ENCODE measurements around the gene SCAPER. TPM values are rescaled to one million over a fixed set of nuclear protein-coding genes. Genes with fewer than 3 reads are reported as not detected.

Gene SCAPER
- total RNA-seq, 1 donor from 2014 or later: 58.0 TPM

DNA sequence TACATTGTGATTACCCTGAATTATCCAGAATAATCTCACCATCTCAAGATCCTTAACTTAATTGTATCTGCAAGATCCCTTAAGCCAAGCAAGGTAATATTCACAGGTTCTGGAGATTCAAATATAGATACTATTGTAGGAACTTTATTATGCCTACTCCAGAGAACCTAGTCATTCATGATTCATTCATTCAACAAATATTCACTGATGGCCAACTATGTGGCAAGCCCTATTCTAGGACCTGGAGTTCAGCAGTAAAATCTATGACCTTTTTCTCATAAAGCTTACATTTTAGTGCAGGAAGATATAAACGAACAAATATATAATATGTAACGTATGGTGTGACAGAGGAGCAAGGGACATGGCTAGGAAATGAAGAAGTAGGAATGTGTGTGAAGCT, 519.0 kb downstream of the SCAPER start:
- Mint-ChIP-seq H3K9me3 (ENCODE audit: unreplicated experiment) (peaks cover 2% of the 10 kb centered on the region), H3K4me3 (ENCODE audit: unreplicated experiment) (no peak overlapping the region), H3K4me1 (ENCODE audit: low read depth, unreplicated experiment) (no peaks in the 10 kb centered on the region)

GRCh38 chr15:76384409-76384808, 520.7 kb downstream of the SCAPER start:
- Mint-ChIP-seq H3K36me3 (ENCODE audit: unreplicated experiment) (peaks cover 9% of the 10 kb centered on the region), H3K27me3 (ENCODE audit: unreplicated experiment) (peaks cover 2% of the 10 kb centered on the region), H3K27ac (ENCODE audit: unreplicated experiment) (no peak overlapping the region), H3K4me1 (ENCODE audit: low read depth, unreplicated experiment) (no peaks in the 10 kb centered on the region), H3K9me3 (ENCODE audit: unreplicated experiment) (peaks cover 2% of the 10 kb centered on the region), H3K4me3 (ENCODE audit: unreplicated experiment) (no peak overlapping the region)
- no peak for DNase-seq
- TF ChIP-seq, protein P1, sequence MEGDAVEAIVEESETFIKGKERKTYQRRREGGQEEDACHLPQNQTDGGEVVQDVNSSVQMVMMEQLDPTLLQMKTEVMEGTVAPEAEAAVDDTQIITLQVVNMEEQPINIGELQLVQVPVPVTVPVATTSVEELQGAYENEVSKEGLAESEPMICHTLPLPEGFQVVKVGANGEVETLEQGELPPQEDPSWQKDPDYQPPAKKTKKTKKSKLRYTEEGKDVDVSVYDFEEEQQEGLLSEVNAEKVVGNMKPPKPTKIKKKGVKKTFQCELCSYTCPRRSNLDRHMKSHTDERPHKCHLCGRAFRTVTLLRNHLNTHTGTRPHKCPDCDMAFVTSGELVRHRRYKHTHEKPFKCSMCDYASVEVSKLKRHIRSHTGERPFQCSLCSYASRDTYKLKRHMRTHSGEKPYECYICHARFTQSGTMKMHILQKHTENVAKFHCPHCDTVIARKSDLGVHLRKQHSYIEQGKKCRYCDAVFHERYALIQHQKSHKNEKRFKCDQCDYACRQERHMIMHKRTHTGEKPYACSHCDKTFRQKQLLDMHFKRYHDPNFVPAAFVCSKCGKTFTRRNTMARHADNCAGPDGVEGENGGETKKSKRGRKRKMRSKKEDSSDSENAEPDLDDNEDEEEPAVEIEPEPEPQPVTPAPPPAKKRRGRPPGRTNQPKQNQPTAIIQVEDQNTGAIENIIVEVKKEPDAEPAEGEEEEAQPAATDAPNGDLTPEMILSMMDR (IDR thresholded peaks at IDR 0.05; ENCODE audit: partially characterized antibody, unreplicated experiment): no peak

More for the DNA sequence above, 519.0 kb downstream of the SCAPER start:
- TF ChIP-seq, protein P1 (IDR thresholded peaks at IDR 0.05; ENCODE audit: partially characterized antibody, unreplicated experiment): no peak
- no peaks in the 10 kb centered on the region for H3K27me3 Mint-ChIP-seq (ENCODE audit: unreplicated experiment)
- no peak overlapping the region for H3K27ac Mint-ChIP-seq (ENCODE audit: unreplicated experiment)
- no peak for DNase-seq
- peaks cover 4% of the 10 kb centered on the region for H3K36me3 Mint-ChIP-seq (ENCODE audit: unreplicated experiment)

DNA sequence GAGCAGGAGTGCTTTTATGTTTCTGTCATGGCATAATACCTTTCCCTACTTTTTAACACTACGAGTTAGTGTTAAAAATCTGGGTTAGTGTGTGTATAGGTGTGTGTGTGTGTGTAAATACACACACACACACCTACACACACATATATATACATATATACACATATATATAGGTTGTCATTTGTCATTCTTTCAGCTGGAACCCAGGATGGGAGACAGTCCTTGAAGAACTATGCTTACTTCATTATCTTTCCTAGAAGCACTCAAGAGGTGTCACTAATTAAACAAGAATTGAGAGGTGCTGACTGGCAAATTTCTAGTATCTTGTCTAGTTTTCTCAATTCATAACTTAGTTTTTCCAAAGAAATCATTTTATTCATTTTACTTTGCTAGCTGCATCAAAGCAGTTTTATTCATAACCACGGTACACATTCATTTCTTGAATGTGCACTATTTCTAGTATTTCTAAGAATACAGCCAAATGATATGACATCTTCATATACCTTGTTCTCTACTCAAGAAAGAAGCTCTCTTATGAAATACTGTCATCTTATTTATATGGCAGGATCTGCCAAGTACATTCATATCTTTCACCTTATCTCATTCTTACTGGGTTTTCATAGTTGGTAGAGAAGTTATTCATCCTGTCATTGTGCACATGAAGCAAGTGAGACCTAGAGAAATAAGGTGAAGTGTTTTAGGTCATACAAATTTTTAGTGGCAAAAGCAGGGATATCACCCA, 522.0 kb downstream of the SCAPER start:
- no peak for DNase-seq
- Mint-ChIP-seq H3K36me3 (ENCODE audit: unreplicated experiment) (peaks cover 5% of the 10 kb centered on the region), H3K4me3 (ENCODE audit: unreplicated experiment) (no peak overlapping the region), H3K9me3 (ENCODE audit: unreplicated experiment) (no peaks in the 10 kb centered on the region), H3K4me1 (ENCODE audit: low read depth, unreplicated experiment) (no peaks in the 10 kb centered on the region), H3K27me3 (ENCODE audit: unreplicated experiment) (peaks cover 2% of the 10 kb centered on the region), H3K27ac (ENCODE audit: unreplicated experiment) (no peak overlapping the region)
- TF ChIP-seq, protein P1 (IDR thresholded peaks at IDR 0.05; ENCODE audit: partially characterized antibody, unreplicated experiment): no peak

DNA sequence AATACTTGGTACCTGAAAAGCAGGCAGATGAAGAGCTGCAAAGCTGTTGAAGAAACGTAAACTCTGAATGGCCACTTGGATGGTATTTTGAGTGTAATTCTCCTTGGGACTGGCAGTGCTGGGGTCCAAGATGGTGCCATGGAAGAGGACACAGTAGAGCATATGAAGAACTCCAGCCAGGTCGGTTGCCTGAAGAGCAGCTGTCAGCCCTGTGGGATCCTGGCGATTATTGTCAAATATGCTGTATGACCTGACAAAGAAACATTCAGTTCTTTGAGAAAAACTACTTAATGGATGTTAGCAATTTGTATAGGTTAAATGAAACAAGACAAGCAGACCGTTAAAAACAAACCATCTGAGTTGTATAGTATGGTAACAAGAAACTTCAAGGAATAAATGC, 523.8 kb downstream of the SCAPER start:
- peaks cover 5% of the 10 kb centered on the region for H3K36me3 Mint-ChIP-seq (ENCODE audit: unreplicated experiment)
- H3K9me3 Mint-ChIP-seq (ENCODE audit: unreplicated experiment): no peaks in the 10 kb centered on the region
- peaks cover 2% of the 10 kb centered on the region for H3K27me3 Mint-ChIP-seq (ENCODE audit: unreplicated experiment)
- H3K27ac Mint-ChIP-seq (ENCODE audit: unreplicated experiment): no peak overlapping the region
- TF ChIP-seq, protein P1 (IDR thresholded peaks at IDR 0.05; ENCODE audit: partially characterized antibody, unreplicated experiment): no peak
- DNase-seq: no peak
- H3K4me3 Mint-ChIP-seq (ENCODE audit: unreplicated experiment): no peak overlapping the region
- no peaks in the 10 kb centered on the region for H3K4me1 Mint-ChIP-seq (ENCODE audit: low read depth, unreplicated experiment)

DNA sequence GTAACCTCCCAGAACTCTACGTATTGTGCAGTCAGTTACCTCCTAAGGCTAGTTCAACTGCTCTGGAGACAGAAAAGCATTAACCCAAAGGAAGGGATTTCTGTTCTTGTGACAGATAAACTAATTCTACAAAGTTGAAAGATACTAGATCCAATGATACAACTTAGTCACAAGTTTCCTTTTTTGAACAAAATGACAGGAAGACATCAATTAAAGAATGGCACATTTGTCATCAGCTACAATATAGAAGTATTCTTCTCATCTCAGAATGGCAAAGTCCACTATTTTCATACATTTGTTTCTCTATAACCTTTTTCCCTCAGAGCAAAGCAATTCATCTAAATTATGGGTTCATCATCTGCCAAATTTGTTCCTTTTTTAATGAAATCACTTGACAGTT, 524.9 kb downstream of the SCAPER start:
- no peaks in the 10 kb centered on the region for H3K4me1 Mint-ChIP-seq (ENCODE audit: low read depth, unreplicated experiment)
- TF ChIP-seq, protein P1 (IDR thresholded peaks at IDR 0.05; ENCODE audit: partially characterized antibody, unreplicated experiment): no peak
- no peak overlapping the region for H3K4me3 Mint-ChIP-seq (ENCODE audit: unreplicated experiment)

More for the DNA sequence above, 524.9 kb downstream of the SCAPER start:
- no peak for DNase-seq
- Mint-ChIP-seq H3K36me3 (ENCODE audit: unreplicated experiment) (peaks cover 5% of the 10 kb centered on the region), H3K9me3 (ENCODE audit: unreplicated experiment) (no peaks in the 10 kb centered on the region), H3K27me3 (ENCODE audit: unreplicated experiment) (peaks cover 2% of the 10 kb centered on the region), H3K27ac (ENCODE audit: unreplicated experiment) (no peak overlapping the region)
